HepG2 (cell line): Measurements from ENCODE around the gene PIGBOS1. TPM values are rescaled to one million over a fixed set of nuclear protein-coding genes. Genes with fewer than 3 reads are reported as not detected.
A peak's percentile ranks its signal among the peaks of the same experiment; 100 is the strongest.

Experiments used
- CBX1 ChIP-seq: IDR thresholded peaks from one replicate; pipeline ENCODE4 v1.6.1; 2016; ENCODE audit warnings: antibody characterized with exemption, low read depth
- DR1 ChIP-seq: sonication (generic); formaldehyde crosslinking; IDR thresholded peaks from 2 replicates; pipeline ENCODE4 v1.8.0; 2021; ENCODE audit warnings: mild to moderate bottlenecking, missing genetic modification reagents, inconsistent platforms
- E2F2 ChIP-seq: sonication (generic); formaldehyde crosslinking; IDR thresholded peaks from 2 replicates; pipeline ENCODE4 v1.4.0; 2020; ENCODE audit warnings: missing genetic modification reagents, borderline replicate concordance
- E2F5 ChIP-seq: sonication (generic); formaldehyde crosslinking; conservative IDR thresholded peaks from 2 replicates; pipeline ENCODE4 v1.4.0; 2020; ENCODE audit warnings: missing genetic modification reagents
- GLI4 ChIP-seq: sonication (generic); formaldehyde crosslinking; IDR thresholded peaks from 2 replicates; pipeline ENCODE4 v1.5.1; 2020; ENCODE audit warnings: missing genetic modification reagents, mild to moderate bottlenecking, moderate library complexity, borderline replicate concordance
- HBP1 ChIP-seq: IDR thresholded peaks from 2 replicates; pipeline ENCODE4 v1.6.1; 2016; ENCODE audit warnings: low read depth, control low read depth
- HMGA1 ChIP-seq: sonication (generic); formaldehyde crosslinking; conservative IDR thresholded peaks from 2 replicates; pipeline ENCODE4 v1.4.0; 2020; ENCODE audit warnings: missing genetic modification reagents
- HNRNPL ChIP-seq: fragments of 200-400 bp; formaldehyde crosslinking; IDR thresholded peaks from 2 replicates; pipeline ENCODE4 v1.6.1; 2017; ENCODE audit warnings: mild to moderate bottlenecking, low read depth, low read length
- HOXA5 ChIP-seq: sonication (generic); formaldehyde crosslinking; IDR thresholded peaks from 2 replicates; pipeline ENCODE4 v1.4.0; 2020; ENCODE audit warnings: missing genetic modification reagents
- MAFF ChIP-seq: IDR thresholded peaks from 2 replicates; pipeline ENCODE4 v1.6.1; 2011; ENCODE audit warnings: low read depth, low read length, improper control_type of control experiment
- MATR3 ChIP-seq: sonication (generic); formaldehyde crosslinking; IDR thresholded peaks from 2 replicates; pipeline ENCODE4 v1.4.0; 2020; ENCODE audit warnings: missing genetic modification reagents
- MBNL3 ChIP-seq: fragments of 250-450 bp; sonication (Bioruptor Pico); conservative IDR thresholded peaks from 2 replicates; pipeline ENCODE4 v1.8.0; 2022; ENCODE audit warnings: mild to moderate bottlenecking, inconsistent platforms
- NFRKB ChIP-seq: fragments of 450-650 bp; IDR thresholded peaks from 2 replicates; pipeline ENCODE4 v1.6.1; 2017
- PBX2 ChIP-seq: IDR thresholded peaks from 2 replicates; pipeline ENCODE4 v1.6.1; 2016; ENCODE audit warnings: control low read depth
- PLRG1 ChIP-seq: fragments of 450-650 bp; conservative IDR thresholded peaks from 2 replicates; pipeline ENCODE4 v1.6.1; 2016
- PRDM10 ChIP-seq: sonication (generic); formaldehyde crosslinking; IDR thresholded peaks from 2 replicates; pipeline ENCODE4 v1.4.0; 2020; ENCODE audit warnings: low read depth, missing genetic modification reagents
- SP140L ChIP-seq: sonication (generic); formaldehyde crosslinking; IDR thresholded peaks from 2 replicates; pipeline ENCODE4 v1.4.0; 2020; ENCODE audit warnings: missing genetic modification reagents, borderline replicate concordance
- THAP11 ChIP-seq: IDR thresholded peaks from 2 replicates; pipeline ENCODE4 v1.6.1; 2016; ENCODE audit warnings: missing biosample characterization, missing genetic modification reagents
- ZBTB1 ChIP-seq: sonication (generic); formaldehyde crosslinking; IDR thresholded peaks from 2 replicates; pipeline ENCODE4 v1.4.0; 2020; ENCODE audit warnings: missing genetic modification reagents, borderline replicate concordance
- ZFP1 ChIP-seq: IDR thresholded peaks from 2 replicates; pipeline ENCODE4 v1.6.1; 2016
- ZFP36L2 ChIP-seq: sonication (generic); formaldehyde crosslinking; IDR thresholded peaks from 2 replicates; pipeline ENCODE4 v1.4.0; 2020; ENCODE audit warnings: missing genetic modification reagents
- ZFY ChIP-seq: sonication (generic); formaldehyde crosslinking; IDR thresholded peaks from 2 replicates; pipeline ENCODE4 v1.4.0; 2020; ENCODE audit warnings: missing genetic modification reagents
- ZNF570 ChIP-seq: sonication (generic); formaldehyde crosslinking; IDR thresholded peaks from 2 replicates; pipeline ENCODE4 v1.4.0; 2020; ENCODE audit warnings: mild to moderate bottlenecking, missing genetic modification reagents, borderline replicate concordance
- polyA plus RNA-seq, 8 experiments: library from polyadenylated mRNA; depleted of rRNA in 3 of 8; stranded (reverse) in 7 of 8; unstranded in 1 of 8; fragments of >200 nt; fragmentation: Illumina TruSeq in 4 of 8; extraction: Trizol in 4 of 8; gene quantifications; 2 replicates each; pipeline versions ENCODE4 v1.2.1 to v1.2.3, GENCODE V29; 2011 to 2016; ENCODE audit warnings: low read depth in 4 of 8, missing spikeins in 1 of 8, mixed read lengths in 1 of 8; ENCODE audit not compliant: insufficient read depth in 1 of 8
- total RNA-seq, 5 experiments: library from RNA; depleted of rRNA; stranded (reverse); fragments of >200 nt; fragmentation: Illumina TruSeq; extraction: Trizol; gene quantifications; 2 replicates each; pipeline ENCODE4 v1.2.3, GENCODE V29; 2016; ENCODE audit warnings: low read depth in 1 of 5

Gene PIGBOS1
- total and polyA plus RNA-seq, 2 of the 13 experiments (the other 11 are each of a cell fraction or from before 2014, with no cell fraction given) = 14.8 to 22.1 TPM

- no peak for TF ChIP-seq ZFP36L2 (CRISPR knock-in tag)
- TF ChIP-seq HBP1 (CRISPR knock-in tag) = peak; percentile 82; the same call in 1 of the 2 replicates
- TF ChIP-seq SP140L (CRISPR knock-in tag) = no peak
- TF ChIP-seq HOXA5 (CRISPR knock-in tag) = 0 out of 2 replicates have a peak, but pooled peaks have one; percentile 26
- TF ChIP-seq GLI4 (CRISPR knock-in tag) = peak; percentile 74; the same call in 1 of the 2 replicates
- peak; percentile 36; the same call in 1 of the 2 replicates for TF ChIP-seq DR1
- TF ChIP-seq ZFP1 (CRISPR knock-in tag) = peak; percentile 82; the same call in 1 of the 2 replicates
- TF ChIP-seq HMGA1 (CRISPR knock-in tag) = no peak
- no peak for TF ChIP-seq PLRG1
- TF ChIP-seq MAFF = no peak
- TF ChIP-seq THAP11 (CRISPR knock-in tag) = peak; percentile 91
- no peak for TF ChIP-seq MATR3 (CRISPR knock-in tag)
- peak; percentile 81 for TF ChIP-seq CBX1
- TF ChIP-seq ZFY = peak; percentile 91
- TF ChIP-seq E2F2 = no peak
- TF ChIP-seq E2F5 = no peak
- no peak for TF ChIP-seq MBNL3 (CRISPR knock-in tag)
- no peak for TF ChIP-seq PBX2 (CRISPR knock-in tag)
- TF ChIP-seq NFRKB = no peak
- peak; percentile 42; the same call in 1 of the 2 replicates for TF ChIP-seq HNRNPL
- peak; percentile 86 for TF ChIP-seq PRDM10 (CRISPR knock-in tag)
- no peak for TF ChIP-seq ZBTB1 (CRISPR knock-in tag)
- 0 out of 2 replicates have a peak, but pooled peaks have one; percentile 58 for TF ChIP-seq ZNF570 (CRISPR knock-in tag)
These were observed at the start of gene PIGBOS1, which contains the start of gene PIGB (continued) for GRCh38 chr15:55318588-55319494.
